Astrocyte of the spinal cord (primary cell): ENCODE results near the gene UTY.

ENCODE experiments used
- DNase-seq: peaks from one replicate; pipeline ENCODE4 v3.0.0; 2011; ENCODE audit warnings: low read depth, low spot score
- H3K4me3 ChIP-seq: 2 replicates; pipeline ENCODE4 v1.5.1; 2011; ENCODE audit warnings: low read depth, mild to moderate bottlenecking, low read length, moderate library complexity
- in situ Hi-C: cut with HindIII; loops from 2 replicates; pipeline ENCODE4 v1.10.0; 2017; ENCODE audit warnings: low sequenced_read_pairs
- TF ChIP-seq, protein P1 (sequence below): IDR thresholded peaks from 2 replicates; pipeline ENCODE4 v1.5.1; 2012; ENCODE audit warnings: low read depth, mild to moderate bottlenecking, low read length, inconsistent platforms

UTY gene

DNA sequence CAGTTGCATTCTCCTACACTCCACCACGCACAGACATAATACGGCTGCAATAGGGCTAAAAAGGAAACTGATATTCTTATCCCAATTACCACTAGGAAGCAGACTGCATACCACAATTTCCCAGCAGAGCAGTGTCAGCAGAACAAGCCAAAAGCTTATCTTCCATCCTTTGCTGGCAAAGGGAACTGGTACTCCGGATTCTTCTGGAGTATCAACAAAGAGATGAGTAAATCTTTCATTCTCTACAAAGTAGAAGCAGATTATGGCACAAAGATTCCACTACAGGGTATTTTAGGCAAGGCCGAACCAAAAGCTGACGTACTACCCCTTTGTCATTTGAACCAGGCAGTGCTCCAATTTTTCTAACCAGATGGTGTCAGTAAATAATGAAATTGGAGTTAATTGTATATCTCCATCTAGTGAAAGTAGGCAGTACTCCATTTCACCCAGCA lies 56.5 kb downstream of the UTY start:
- in situ Hi-C loops = no loop called here
- no peak for DNase-seq
- H3K4me3 ChIP-seq = no peak overlapping the region
- TF ChIP-seq, protein P1, sequence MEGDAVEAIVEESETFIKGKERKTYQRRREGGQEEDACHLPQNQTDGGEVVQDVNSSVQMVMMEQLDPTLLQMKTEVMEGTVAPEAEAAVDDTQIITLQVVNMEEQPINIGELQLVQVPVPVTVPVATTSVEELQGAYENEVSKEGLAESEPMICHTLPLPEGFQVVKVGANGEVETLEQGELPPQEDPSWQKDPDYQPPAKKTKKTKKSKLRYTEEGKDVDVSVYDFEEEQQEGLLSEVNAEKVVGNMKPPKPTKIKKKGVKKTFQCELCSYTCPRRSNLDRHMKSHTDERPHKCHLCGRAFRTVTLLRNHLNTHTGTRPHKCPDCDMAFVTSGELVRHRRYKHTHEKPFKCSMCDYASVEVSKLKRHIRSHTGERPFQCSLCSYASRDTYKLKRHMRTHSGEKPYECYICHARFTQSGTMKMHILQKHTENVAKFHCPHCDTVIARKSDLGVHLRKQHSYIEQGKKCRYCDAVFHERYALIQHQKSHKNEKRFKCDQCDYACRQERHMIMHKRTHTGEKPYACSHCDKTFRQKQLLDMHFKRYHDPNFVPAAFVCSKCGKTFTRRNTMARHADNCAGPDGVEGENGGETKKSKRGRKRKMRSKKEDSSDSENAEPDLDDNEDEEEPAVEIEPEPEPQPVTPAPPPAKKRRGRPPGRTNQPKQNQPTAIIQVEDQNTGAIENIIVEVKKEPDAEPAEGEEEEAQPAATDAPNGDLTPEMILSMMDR = no peak

DNA sequence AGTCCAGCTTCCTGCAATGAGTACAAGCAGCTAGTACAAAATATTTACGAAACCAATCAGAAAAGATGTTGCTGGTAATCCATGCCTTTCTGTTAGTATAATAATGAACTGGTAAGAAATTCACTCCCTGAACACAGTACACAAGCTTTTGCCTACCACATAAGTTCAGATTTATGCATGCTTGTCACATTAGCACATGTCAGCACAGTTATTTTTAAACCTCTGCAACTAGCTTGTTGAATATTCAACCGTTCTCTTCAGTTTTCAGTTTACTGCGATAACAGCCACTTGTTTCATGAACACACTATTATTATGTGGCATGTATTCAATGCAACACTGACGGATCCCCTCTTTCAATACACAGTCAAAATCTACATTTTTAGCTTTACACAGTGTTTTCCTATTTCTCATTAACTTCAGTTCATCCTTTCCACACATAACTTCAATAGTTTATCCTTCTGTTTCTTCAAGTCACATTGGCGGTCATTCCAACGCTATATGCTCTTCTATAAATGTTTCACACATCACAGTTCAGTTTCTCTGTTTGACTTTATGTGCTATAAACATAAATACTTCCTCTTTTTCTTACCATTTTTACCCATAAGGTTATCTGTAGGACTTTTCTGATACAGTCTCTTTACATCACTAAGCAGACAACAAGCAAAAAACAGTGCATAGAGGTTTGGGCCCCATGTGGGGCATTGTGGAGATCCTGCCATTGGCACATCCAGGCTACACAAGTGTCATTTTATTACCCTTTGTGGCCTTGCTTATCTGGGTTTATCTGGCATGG lies 62.8 kb downstream of the UTY start:
- in situ Hi-C loops = no loop called here
- H3K4me3 ChIP-seq = no peak overlapping the region
- no peak for DNase-seq
- TF ChIP-seq, protein P1 = no peak

DNA sequence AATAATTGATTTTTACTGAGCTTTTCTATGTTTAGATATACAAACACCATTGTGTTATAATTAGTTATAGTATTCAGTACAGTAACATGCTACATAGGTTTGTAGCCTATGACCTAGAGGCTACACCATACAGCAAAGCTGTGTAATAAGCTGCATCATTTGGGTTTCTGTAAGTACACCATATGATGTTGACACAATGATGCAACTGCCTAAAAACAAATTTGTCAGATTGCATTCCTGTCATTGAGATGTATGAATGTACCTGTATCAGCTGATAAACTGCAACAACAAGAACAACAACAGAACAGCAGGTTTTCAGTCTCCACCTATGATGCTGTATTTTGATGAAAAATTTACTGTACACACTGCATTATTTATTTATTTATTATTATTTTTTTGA lies 64.3 kb downstream of the UTY start:
- DNase-seq = no peak
- in situ Hi-C loops = no loop called here
- no peak overlapping the region for H3K4me3 ChIP-seq
- TF ChIP-seq, protein P1 = no peak

DNA sequence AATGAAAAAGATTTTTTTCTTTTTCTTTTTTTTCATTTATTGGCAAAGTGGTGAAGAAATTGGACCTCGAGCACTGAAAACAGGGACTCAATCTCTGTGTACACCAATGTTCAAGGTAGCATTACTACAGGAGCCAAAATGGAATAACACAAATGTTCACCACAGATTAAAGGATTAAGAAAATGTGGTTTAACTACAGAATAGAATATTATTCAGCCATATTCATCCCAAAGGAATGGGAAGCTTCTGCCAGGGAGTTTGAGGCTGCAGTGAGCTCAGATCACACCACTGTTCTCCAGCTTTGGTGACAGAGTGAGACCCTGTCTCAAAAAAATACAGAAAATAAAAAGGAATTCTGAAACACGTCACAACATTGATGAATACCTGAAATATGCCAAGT lies 81.0 kb downstream of the UTY start:
- no peak overlapping the region for H3K4me3 ChIP-seq
- no peak for DNase-seq
- in situ Hi-C loops = no loop called here
- TF ChIP-seq, protein P1 = no peak

DNA sequence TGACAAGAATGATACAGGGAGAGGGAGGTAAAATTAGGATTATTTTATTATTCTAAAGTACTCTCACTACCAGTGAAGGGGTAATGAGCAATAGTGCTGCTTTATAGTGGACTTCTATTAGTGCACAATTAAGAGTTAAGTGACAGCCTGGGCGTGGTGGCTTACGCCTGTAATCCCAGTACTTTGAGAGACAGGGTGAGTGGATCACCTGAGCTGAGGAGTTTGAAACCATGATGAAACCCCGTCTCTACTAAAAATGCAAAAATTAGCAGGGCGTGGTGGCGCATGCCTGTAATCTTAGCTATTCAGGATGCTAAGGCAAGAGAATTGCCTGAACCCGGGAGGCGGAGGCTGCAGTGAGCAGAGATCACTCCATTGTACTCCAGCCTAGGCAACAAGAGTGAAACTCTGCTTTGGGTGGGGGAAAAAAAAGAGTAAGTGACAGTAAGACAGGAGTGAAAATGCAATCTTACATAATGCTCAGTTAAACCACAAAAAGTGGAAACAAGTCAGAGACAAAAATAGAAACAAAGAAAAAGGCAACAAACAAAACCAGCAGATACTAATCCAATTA lies 98.6 kb downstream of the UTY start:
- in situ Hi-C loops = no loop called here
- no peak overlapping the region for H3K4me3 ChIP-seq
- TF ChIP-seq, protein P1 = no peak
- DNase-seq = no peak

DNA sequence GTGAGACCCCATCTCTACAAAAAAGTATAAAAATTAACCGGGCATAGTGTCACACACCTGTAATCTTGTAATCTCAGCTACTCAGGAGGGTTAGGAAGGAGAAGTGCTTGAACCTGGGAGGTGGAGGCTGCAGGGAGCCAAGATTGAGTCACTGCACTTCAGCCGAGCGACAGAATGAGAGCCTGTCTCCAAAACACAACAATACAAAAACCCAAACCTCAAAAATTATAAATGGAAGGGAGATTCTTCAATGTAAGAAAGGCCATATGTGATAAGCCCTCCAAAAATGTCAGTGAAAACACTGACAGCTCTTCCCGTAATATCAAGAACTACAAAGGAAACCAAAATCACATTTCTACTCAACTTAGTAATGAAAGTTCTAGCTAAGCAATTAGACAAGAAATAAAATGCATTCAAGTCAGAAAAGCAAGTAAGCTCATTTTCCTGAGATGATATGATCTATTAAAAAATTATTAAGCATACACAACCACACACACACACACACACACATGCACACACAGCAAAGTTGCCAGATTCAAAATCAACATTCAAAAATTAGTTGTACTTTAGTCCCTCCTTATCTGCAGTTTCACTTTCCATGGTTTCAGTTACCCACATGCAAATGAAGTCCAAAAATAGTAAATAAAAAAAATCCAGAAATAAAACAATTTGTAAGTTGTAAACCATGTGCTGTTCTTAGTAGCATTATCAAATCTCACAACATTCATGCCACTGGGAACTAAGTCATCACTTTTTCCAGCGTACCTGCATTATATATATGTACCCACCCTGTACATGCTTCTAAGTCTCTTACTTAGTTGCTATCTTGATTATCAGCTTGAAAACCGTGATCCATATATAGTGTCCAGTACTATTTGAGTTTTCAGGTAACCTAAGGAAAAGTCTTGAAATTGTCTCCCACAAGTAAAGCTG lies 108.7 kb downstream of the UTY start:
- in situ Hi-C loops = no loop called here
- no peak overlapping the region for H3K4me3 ChIP-seq
- DNase-seq = no peak
- TF ChIP-seq, protein P1 = no peak
